ENCODE data around the gene GNAS.
A peak's percentile ranks its signal among the peaks of the same experiment; 100 is the strongest.

GNAS gene

GRCh38 chr20:58841539-58842264 is 10.8 kb upstream of the GNAS start:
- no peak overlapping the region for H3K4me3 ChIP-seq (ENCODE audit: low read depth, low read length)
- in situ Hi-C loops (cut with HindIII; ENCODE audit: low sequenced_read_pairs), result loop anchor here (10.0 kb wide), 1 partner anchor 597 kb away; no protein-coding TSS in a partner anchor
- TF ChIP-seq, protein P1, sequence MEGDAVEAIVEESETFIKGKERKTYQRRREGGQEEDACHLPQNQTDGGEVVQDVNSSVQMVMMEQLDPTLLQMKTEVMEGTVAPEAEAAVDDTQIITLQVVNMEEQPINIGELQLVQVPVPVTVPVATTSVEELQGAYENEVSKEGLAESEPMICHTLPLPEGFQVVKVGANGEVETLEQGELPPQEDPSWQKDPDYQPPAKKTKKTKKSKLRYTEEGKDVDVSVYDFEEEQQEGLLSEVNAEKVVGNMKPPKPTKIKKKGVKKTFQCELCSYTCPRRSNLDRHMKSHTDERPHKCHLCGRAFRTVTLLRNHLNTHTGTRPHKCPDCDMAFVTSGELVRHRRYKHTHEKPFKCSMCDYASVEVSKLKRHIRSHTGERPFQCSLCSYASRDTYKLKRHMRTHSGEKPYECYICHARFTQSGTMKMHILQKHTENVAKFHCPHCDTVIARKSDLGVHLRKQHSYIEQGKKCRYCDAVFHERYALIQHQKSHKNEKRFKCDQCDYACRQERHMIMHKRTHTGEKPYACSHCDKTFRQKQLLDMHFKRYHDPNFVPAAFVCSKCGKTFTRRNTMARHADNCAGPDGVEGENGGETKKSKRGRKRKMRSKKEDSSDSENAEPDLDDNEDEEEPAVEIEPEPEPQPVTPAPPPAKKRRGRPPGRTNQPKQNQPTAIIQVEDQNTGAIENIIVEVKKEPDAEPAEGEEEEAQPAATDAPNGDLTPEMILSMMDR (IDR thresholded peaks at IDR 0.05; ENCODE audit: low read depth, low read length, missing control alignments), result no peak
- DNase-seq (ENCODE audit: low read depth), result no peak

- in situ Hi-C loops (cut with HindIII; ENCODE audit: low sequenced_read_pairs), result loop anchor here (10.0 kb wide), 1 partner anchor 597 kb away; no protein-coding TSS in a partner anchor
- TF ChIP-seq, protein P1 (IDR thresholded peaks at IDR 0.05; ENCODE audit: low read depth, low read length, missing control alignments), result no peak
- DNase-seq (ENCODE audit: low read depth), result no peak
- no peak overlapping the region for H3K4me3 ChIP-seq (ENCODE audit: low read depth, low read length)
Measured at GRCh38 chr20:58842276-58842675, 10.2 kb upstream of the GNAS start.

GRCh38 chr20:58843128-58843556 is 9.4 kb upstream of the GNAS start:
- DNase-seq (ENCODE audit: low read depth), result no peak
- in situ Hi-C loops (cut with HindIII; ENCODE audit: low sequenced_read_pairs), result loop anchor here (10.0 kb wide), 1 partner anchor 598 kb away; no protein-coding TSS in a partner anchor
- TF ChIP-seq, protein P1 (IDR thresholded peaks at IDR 0.05; ENCODE audit: low read depth, low read length, missing control alignments), result no peak
- H3K4me3 ChIP-seq (ENCODE audit: low read depth, low read length), result no peak overlapping the region

DNA sequence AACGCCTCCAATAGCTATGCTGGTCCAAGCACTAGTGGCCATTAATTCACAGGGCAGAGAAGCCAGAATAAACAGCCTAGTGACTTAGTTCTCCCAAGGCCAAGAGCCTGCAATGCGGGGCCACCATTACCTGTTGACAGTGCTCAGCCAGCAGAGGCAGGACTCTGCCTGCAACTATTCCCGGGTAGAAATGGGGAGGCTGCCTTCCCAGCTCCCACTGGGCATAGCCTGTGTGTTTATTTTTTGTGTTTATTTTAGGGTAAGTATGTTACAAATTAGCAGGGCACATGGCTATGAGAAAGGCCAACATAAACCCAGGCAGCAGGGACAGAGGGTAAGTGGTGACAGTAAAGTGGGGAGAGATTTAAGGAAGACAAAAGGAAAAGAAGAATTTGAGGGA is 6.8 kb upstream of the GNAS start:
- no peak overlapping the region for H3K4me3 ChIP-seq (ENCODE audit: low read depth, low read length)
- in situ Hi-C loops (cut with HindIII; ENCODE audit: low sequenced_read_pairs), result loop anchor here (10.0 kb wide), 1 partner anchor 601 kb away; no protein-coding TSS in a partner anchor
- TF ChIP-seq, protein P1 (IDR thresholded peaks at IDR 0.05; ENCODE audit: low read depth, low read length, missing control alignments), result no peak
- no peak for DNase-seq (ENCODE audit: low read depth)

DNA sequence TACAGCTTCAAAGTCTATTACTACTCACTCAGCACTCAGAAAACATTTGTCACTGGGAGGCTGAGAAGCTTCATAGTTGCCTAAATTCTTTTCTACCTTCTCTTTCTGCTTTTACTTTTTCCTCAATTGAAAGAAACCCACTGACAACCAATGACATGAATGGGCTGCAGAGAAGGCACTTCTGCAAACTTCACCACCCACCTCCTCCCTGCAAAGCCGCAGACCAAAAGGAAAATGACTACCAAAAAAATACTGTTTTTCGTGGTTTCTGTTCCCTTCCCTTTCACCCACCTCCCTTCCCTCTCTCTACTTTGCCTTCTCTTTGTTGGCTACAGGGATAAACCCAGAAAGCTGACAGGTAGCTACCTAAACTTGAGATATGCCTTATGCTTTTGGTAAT is 5.1 kb upstream of the GNAS start:
- DNase-seq (ENCODE audit: low read depth), result no peak
- TF ChIP-seq, protein P1 (IDR thresholded peaks at IDR 0.05; ENCODE audit: low read depth, low read length, missing control alignments), result no peak
- no peak overlapping the region for H3K4me3 ChIP-seq (ENCODE audit: low read depth, low read length)
- in situ Hi-C loops (cut with HindIII; ENCODE audit: low sequenced_read_pairs), result loop anchor here (10.0 kb wide), 1 partner anchor 603 kb away; no protein-coding TSS in a partner anchor

- peak within 1 kb of the TSS; percentile 66 for H3K4me3 ChIP-seq (ENCODE audit: low read depth, low read length)
- peak; percentile 64 for DNase-seq (ENCODE audit: low read depth)
- TF ChIP-seq, protein P1 (IDR thresholded peaks at IDR 0.05; ENCODE audit: low read depth, low read length, missing control alignments), result no peak
- in situ Hi-C loops (cut with HindIII; ENCODE audit: low sequenced_read_pairs), result loop anchor here (25.0 kb wide), 1 partner anchor 637 kb away; no protein-coding TSS in a partner anchor
Measured at GRCh38 chr20:58850693-58851174, 1.8 kb upstream of the GNAS start, which contains the start of gene GNAS-AS1. Gene GNAS-AS1 (minus strand): TSS chr20:58850902.

Measured in astrocyte of the cerebellum (primary cell).